ENCODE measurements around the gene AGRN.
"Not testable (repeated sequence)": the region's sequence is repeated elsewhere in the genome, so short reads cannot be mapped to it uniquely, and the experiment has no call there.

Gene AGRN

GRCh38 chr1:1058921-1059493, 39.1 kb downstream of the AGRN start:
- no peak overlapping the region for H3K27ac ChIP-seq

GRCh38 chr1:1059494-1060280, 39.8 kb downstream of the AGRN start:
- Histone ChIP-seq H3K4me3 (peak overlapping the region; percentile 29 to 50 (median 40)), H3K27ac (no peak overlapping the region)

More at GRCh38 chr1:1058921-1059493, 39.1 kb downstream of the AGRN start:
- peak overlapping the region; percentile 29 to 50 (median 40) for H3K4me3 ChIP-seq

GRCh38 chr1:1060281-1061000, 40.5 kb downstream of the AGRN start:
- H3K4me3 ChIP-seq = peak overlapping the region in 2 of 7 experiments; percentile 39 to 40

GRCh38 chr1:1061682-1062345, 41.9 kb downstream of the AGRN start:
- no peak overlapping the region for H3K4me3 ChIP-seq

More at GRCh38 chr1:1060281-1061000, 40.5 kb downstream of the AGRN start:
- no peak overlapping the region for H3K27ac ChIP-seq

GRCh38 chr1:1062348-1063163, 42.6 kb downstream of the AGRN start:
- H3K4me3 ChIP-seq = no peak overlapping the region
- no peak overlapping the region for H3K27ac ChIP-seq

More at GRCh38 chr1:1061682-1062345, 41.9 kb downstream of the AGRN start:
- H3K27ac ChIP-seq = no peak overlapping the region

- H3K27ac ChIP-seq = no peak overlapping the region
- peak overlapping the region in 1 of 7 experiments; percentile 10 for H3K4me3 ChIP-seq
These were observed 43.5 kb downstream of the AGRN start for GRCh38 chr1:1063261-1063944.

GRCh38 chr1:1063945-1064831, 44.3 kb downstream of the AGRN start:
- Histone ChIP-seq H3K4me3 (peak overlapping the region in 1 of 7 experiments; percentile 10), H3K27ac (no peak overlapping the region)

- no peak overlapping the region for H3K27ac ChIP-seq
- H3K4me3 ChIP-seq = no peak overlapping the region
These were observed 45.5 kb downstream of the AGRN start for GRCh38 chr1:1065265-1065939.

GRCh38 chr1:1065940-1066304, 46.0 kb downstream of the AGRN start:
- not testable (repeated sequence) for H3K4me3 ChIP-seq, H3K27ac ChIP-seq

GRCh38 chr1:1066403-1067283, 46.7 kb downstream of the AGRN start:
- no peak overlapping the region for H3K4me3 ChIP-seq
- H3K27ac ChIP-seq = no peak overlapping the region

- H3K27ac ChIP-seq = no peak overlapping the region
- H3K4me3 ChIP-seq = no peak overlapping the region
These were observed 47.5 kb downstream of the AGRN start for GRCh38 chr1:1067284-1067859.

- Histone ChIP-seq H3K27ac (peak overlapping the region in 2 of 21 experiments; percentile 20 to 34), H3K4me3 (peak overlapping the region; percentile 16 to 47 (median 35))
These were observed 48.1 kb downstream of the AGRN start for GRCh38 chr1:1067860-1068516.

GRCh38 chr1:1068517-1069055, 48.7 kb downstream of the AGRN start:
- Histone ChIP-seq H3K4me3 (peak overlapping the region; percentile 16 to 47 (median 35)), H3K27ac (peak overlapping the region in 8 of 21 experiments; percentile 6 to 67 (median 32))

- H3K4me3 ChIP-seq = peak overlapping the region; percentile 16 to 47 (median 35)
- H3K27ac ChIP-seq = peak overlapping the region in 12 of 21 experiments; percentile 4 to 67 (median 32)
These were observed 49.3 kb downstream of the AGRN start for GRCh38 chr1:1069056-1069710.

All from skin epidermis (tissue), 12 donors.